GM21723 (cell line): ENCODE measurements around the gene MPHOSPH10.
"Not testable (repeated sequence)": the region's sequence is repeated elsewhere in the genome, so short reads cannot be mapped to it uniquely, and the experiment has no call there.

Experiments
- ATAC-seq: cut with Tn5 transposase; IDR thresholded peaks from one replicate; pipeline ENCODE4 v1.9.1; 2021; ENCODE audit warnings: mild to moderate bottlenecking, moderate library complexity; ENCODE audit not compliant: unreplicated experiment

Gene MPHOSPH10

GRCh38 chr2:71122387-71123298, 7.8 kb upstream of the MPHOSPH10 start:
- ATAC-seq: no peak

- ATAC-seq: no peak
Measured at GRCh38 chr2:71125506-71126294, 4.7 kb upstream of the MPHOSPH10 start.

GRCh38 chr2:71126957-71127356, 3.5 kb upstream of the MPHOSPH10 start:
- no peak for ATAC-seq

GRCh38 chr2:71129114-71129901, 1.1 kb upstream of the MPHOSPH10 start:
- ATAC-seq: no peak

- peak; percentile 46 for ATAC-seq
Measured at GRCh38 chr2:71129902-71130151, 607 bp upstream of the MPHOSPH10 start.

GRCh38 chr2:71130905-71131244, 441 bp downstream of the MPHOSPH10 start:
- ATAC-seq: peak; percentile 21

GRCh38 chr2:71131387-71132166, 1.1 kb downstream of the MPHOSPH10 start:
- ATAC-seq: not testable (repeated sequence)

- ATAC-seq: no peak
Measured at GRCh38 chr2:71133603-71134002, 3.2 kb downstream of the MPHOSPH10 start.

GRCh38 chr2:71136174-71136573, 5.7 kb downstream of the MPHOSPH10 start:
- no peak for ATAC-seq

GRCh38 chr2:71143782-71144181, 13.3 kb downstream of the MPHOSPH10 start:
- no peak for ATAC-seq

GRCh38 chr2:71148506-71149063, 18.2 kb downstream of the MPHOSPH10 start:
- ATAC-seq: no peak

GRCh38 chr2:71150082-71150816, 19.8 kb downstream of the MPHOSPH10 start:
- no peak for ATAC-seq

- no peak for ATAC-seq
Measured at GRCh38 chr2:71151620-71152019, 21.2 kb downstream of the MPHOSPH10 start.

- no peak for ATAC-seq
Measured at GRCh38 chr2:71153585-71154224, 23.3 kb downstream of the MPHOSPH10 start.

- no peak for ATAC-seq
Measured at GRCh38 chr2:71154279-71154678, 23.8 kb downstream of the MPHOSPH10 start.

- peak; percentile 80 for ATAC-seq
Measured at GRCh38 chr2:71154798-71155197, 24.4 kb downstream of the MPHOSPH10 start.

- no peak for ATAC-seq
Measured at GRCh38 chr2:71155846-71156245, 25.4 kb downstream of the MPHOSPH10 start.

GRCh38 chr2:71156573-71156972, 26.1 kb downstream of the MPHOSPH10 start:
- no peak for ATAC-seq

GRCh38 chr2:71157124-71157793, 26.8 kb downstream of the MPHOSPH10 start:
- no peak for ATAC-seq
